Jurkat, Clone E6-1 (cell line): ENCODE results near the gene CIZ1.

Experiments
- DNase-seq: peaks from one replicate; pipeline ENCODE4 v3.0.0-alpha.2; 2011; ENCODE audit warnings: low read depth, low spot score
- H3K4me3 ChIP-seq: 2 replicates; pipeline ENCODE4 v1.5.1; 2011; ENCODE audit warnings: mild to moderate bottlenecking, low read length, control low read depth, moderate library complexity

Gene CIZ1

GRCh38 chr9:128152133-128153059 lies 39.0 kb downstream of the CIZ1 start:
- H3K4me3 ChIP-seq = no peak overlapping the region
- DNase-seq = no peak

DNA sequence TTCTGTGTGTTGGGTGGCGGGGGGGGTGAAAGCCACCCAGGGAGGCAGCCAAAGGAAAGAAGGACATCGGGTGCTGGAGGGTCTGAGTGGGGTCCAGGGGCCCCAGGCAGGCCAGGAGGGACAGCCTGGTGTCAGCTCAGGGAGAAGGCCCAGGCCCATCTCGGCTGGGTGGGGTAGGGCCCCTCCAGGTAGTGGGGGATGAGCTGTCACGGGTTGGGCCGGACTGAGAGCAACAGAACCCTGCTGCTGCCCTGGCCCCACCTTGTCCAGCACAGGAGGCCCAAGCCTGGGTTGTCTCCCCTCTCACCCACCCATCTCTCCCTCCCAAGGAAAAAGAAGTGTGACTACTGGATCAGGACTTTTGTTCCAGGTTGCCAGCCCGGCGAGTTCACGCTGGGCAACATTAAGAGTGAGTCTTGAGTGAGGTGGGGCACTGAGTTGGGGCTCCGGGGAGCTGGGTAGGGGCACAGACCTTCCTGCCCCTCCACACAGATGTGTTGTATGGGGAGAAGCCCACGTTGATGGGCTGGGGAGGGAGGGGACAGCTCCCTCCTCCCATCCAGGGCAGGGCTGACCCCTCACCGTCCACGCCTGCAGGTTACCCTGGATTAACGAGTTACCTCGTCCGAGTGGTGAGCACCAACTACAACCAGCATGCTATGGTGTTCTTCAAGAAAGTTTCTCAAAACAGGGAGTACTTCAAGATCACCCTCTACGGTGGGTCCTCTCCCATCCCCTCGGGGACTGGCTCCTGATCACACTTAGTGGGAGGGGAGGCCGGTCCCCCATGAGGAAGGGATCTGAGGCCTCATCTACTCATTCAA lies 39.9 kb downstream of the CIZ1 start:
- H3K4me3 ChIP-seq = no peak overlapping the region
- DNase-seq = no peak

GRCh38 chr9:128150594-128151308 lies 40.6 kb downstream of the CIZ1 start:
- no peak for DNase-seq
- no peak overlapping the region for H3K4me3 ChIP-seq

DNA sequence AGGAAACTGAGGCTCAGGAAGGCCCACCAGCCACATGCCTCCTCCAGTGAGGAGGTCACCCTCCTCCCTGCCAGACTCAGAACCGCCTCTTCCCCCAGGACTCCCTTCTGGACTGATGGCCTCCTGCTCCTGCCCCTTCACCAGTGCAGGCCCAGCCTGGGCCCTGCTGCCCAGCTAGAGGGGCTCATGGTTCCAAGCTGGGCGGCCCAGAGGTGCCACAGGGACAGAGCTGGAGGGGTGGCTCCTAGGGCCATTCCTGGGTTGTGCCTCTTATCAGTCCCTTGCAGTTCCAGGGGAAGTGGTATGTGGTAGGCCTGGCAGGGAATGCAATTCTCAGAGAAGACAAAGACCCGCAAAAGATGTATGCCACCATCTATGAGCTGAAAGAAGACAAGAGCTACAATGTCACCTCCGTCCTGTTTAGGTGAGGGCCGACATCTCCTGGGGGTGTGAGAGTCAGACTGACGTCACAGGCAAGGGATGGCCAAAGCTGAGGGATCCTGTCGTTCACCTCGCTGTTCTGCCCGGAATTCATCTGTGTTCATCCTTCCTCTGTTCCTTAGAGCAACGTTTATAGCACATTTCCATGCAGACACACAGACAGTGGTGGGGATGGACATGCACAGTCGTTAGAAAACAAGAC lies 41.3 kb downstream of the CIZ1 start:
- H3K4me3 ChIP-seq = no peak overlapping the region
- no peak for DNase-seq

GRCh38 chr9:128149001-128149701 lies 42.2 kb downstream of the CIZ1 start, which contains the start of gene LCN2:
Gene LCN2 (plus strand): TSS chr9:128149453. CDS start chr9:128149526, 73 bp downstream.
- H3K4me3 ChIP-seq = no peak within 1 kb of the TSS
- DNase-seq = no peak

GRCh38 chr9:128148509-128149000 lies 42.8 kb downstream of the CIZ1 start:
- no peak for DNase-seq
- no peak overlapping the region for H3K4me3 ChIP-seq

- no peak for DNase-seq
- H3K4me3 ChIP-seq = no peak overlapping the region
Observed at GRCh38 chr9:128146591-128147120, 44.7 kb downstream of the CIZ1 start.

- no peak overlapping the region for H3K4me3 ChIP-seq
- no peak for DNase-seq
Observed at GRCh38 chr9:128145951-128146351, 45.4 kb downstream of the CIZ1 start.

DNA sequence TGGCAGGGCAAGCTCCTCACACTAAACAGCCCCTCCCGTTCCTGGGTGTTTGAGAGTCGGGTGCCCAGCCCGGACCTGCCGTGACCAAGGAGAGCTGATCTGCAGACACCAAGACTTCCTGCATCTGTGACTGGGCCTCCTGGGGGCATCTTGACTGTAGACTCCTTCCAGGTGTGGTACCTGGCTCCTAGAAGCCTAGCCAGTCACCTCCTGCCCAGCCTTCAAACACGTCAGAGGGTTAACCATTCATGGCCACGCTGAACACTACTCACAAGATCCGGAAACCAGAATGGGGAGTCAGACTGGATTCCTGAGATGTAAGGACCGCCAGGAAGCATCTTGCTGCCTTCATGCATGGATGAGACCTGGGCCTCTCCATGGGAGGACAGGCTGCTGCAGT lies 45.8 kb downstream of the CIZ1 start:
- H3K4me3 ChIP-seq = no peak overlapping the region
- DNase-seq = no peak

GRCh38 chr9:128144239-128145181 lies 46.9 kb downstream of the CIZ1 start:
- H3K4me3 ChIP-seq = no peak overlapping the region
- no peak for DNase-seq

GRCh38 chr9:128143525-128144238 lies 47.7 kb downstream of the CIZ1 start:
- no peak overlapping the region for H3K4me3 ChIP-seq
- no peak for DNase-seq

GRCh38 chr9:128142596-128142995 lies 48.8 kb downstream of the CIZ1 start:
- no peak overlapping the region for H3K4me3 ChIP-seq
- DNase-seq = no peak

DNA sequence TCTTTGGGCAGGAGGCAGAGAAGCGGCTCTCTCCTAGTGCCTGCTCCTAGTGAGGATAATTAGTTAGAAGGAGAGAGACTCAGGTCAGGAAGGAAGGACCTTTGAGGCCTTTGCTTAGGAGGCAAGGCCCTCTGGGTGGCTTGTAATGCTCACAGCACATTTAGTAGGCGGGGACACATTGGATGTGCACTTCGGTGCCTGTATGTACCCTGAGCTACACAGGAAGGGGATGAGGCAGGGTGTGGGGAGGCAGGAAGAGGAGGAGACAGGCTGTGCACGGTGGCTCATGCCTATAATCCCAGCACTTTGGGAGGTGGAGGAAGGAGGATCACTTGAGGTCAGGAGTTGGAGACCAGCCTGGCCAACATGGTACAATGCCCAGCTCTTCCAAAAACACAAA lies 49.3 kb downstream of the CIZ1 start:
- H3K4me3 ChIP-seq = peak overlapping the region; percentile 5; the same call in 1 of the 2 replicates
- DNase-seq = peak; percentile 70

DNA sequence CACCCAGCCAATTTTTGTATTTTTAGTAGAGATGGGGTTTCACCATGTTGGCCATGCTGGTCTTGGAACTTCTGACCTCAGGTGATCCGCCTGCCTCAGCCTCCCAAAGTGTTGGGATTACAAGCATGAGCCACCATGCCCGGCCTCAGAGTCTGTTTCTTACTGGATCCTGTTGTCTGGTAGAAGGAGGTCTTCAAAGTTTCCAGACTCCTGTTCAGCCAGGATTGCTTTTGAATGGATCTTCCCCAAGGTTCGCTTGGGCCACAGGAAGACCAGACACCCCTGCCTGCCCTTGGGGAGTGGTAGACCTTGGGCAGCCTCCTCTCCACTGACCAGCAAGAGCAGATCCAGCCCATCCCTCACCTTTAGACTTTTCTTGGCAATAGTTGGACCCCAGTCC lies 49.8 kb downstream of the CIZ1 start:
- H3K4me3 ChIP-seq = no peak overlapping the region
- no peak for DNase-seq

DNA sequence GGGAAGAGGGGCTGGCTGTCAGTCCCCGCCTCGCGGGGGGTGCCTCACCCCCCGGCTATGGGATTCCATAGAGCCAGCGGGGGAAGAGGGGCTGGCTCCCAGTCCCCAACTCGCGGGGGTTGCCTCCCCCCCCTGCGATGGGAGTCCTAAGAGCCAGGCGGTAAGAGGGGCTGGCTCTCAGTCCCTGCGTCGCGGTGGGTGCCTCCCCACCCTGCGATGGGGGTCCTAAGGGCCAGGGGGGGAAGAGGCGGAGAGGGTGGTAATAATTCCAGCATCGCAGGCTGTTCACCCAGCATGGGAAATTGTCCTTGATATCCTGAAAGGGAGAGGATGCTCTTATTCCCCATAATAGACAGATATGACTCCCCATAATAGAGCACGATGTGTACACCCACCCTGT lies 51.8 kb downstream of the CIZ1 start:
- H3K4me3 ChIP-seq = no peak overlapping the region
- DNase-seq = no peak

DNA sequence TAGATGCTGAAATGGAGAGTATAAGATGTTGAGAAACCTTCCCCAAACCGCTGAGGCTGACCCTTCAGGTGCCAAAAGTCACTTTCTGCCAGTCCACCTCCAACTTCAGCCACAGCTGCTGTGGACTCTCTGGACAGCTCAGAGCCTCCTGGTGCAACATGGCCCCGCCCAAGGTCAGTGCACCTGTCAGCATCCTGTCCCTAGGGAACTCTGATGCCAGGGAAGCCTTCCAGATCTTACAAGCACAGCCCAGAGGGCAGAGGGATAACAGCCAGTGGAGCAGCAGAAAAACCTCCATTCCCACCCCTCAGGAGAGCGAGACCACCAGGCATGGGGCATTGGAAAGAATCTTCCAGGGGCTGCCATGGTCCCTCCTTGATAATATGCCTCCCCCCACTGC lies 53.4 kb downstream of the CIZ1 start:
- no peak for DNase-seq
- no peak overlapping the region for H3K4me3 ChIP-seq
